A673 (cell line): ENCODE measurements around the gene IFNL2. TPM values are rescaled to one million over a fixed set of nuclear protein-coding genes. Genes with fewer than 3 reads are reported as not detected.

Source experiments
- BruUV-seq: library from RNA; stranded (reverse); fragments of 400-500 nt; replicated peaks from 2 replicates; lab custom pipeline; 2021; lab: Mats Ljungman, UMichigan
- CTCF ChIA-PET: fragments of 300-600 bp; sonication (Branson Sonifier 250); formaldehyde crosslinking; loops from one replicate; lab custom pipeline; 2022; ENCODE audit warnings: antibody characterized with exemption; lab: Charles Lee
- POLR2A ChIA-PET: fragments of 300-600 bp; sonication (Branson Sonifier 250); formaldehyde crosslinking; loops from one replicate; lab custom pipeline; 2022; ENCODE audit warnings: antibody characterized with exemption; ENCODE audit not compliant: low non-redundant PET; lab: Charles Lee
- DNase-seq: peaks from one replicate; pipeline ENCODE4 v3.0.0-alpha.2; 2015; ENCODE audit warnings: low spot score
- H3K27ac ChIP-seq: fragments of 200-600 bp; sonication (generic); 2 replicates; pipeline ENCODE4 v1.5.1; 2016; ENCODE audit warnings: mixed run types, low read depth, mild to moderate bottlenecking, mixed read lengths, antibody characterized with exemption, low read length; ENCODE audit not compliant: poor library complexity, severe bottlenecking
- H3K27me3 ChIP-seq: fragments of 200-600 bp; sonication (generic); replicated peaks from 2 replicates; pipeline ENCODE4 v1.6.1; 2017; ENCODE audit warnings: mixed run types, low read depth, mild to moderate bottlenecking, mixed read lengths, antibody characterized with exemption, low read length; ENCODE audit not compliant: insufficient read depth, poor library complexity
- H3K36me3 ChIP-seq: fragments of 200-600 bp; sonication (generic); 2 replicates; pipeline ENCODE4 v1.6.1; 2016; ENCODE audit warnings: mixed run types, mild to moderate bottlenecking, mixed read lengths, antibody characterized with exemption, low read length; ENCODE audit not compliant: insufficient read depth, poor library complexity, severe bottlenecking
- H3K4me1 ChIP-seq: fragments of 200-600 bp; sonication (generic); 2 replicates; pipeline ENCODE4 v1.6.1; 2017; ENCODE audit warnings: mixed run types, mild to moderate bottlenecking, mixed read lengths, antibody characterized with exemption, low read length; ENCODE audit not compliant: insufficient read depth, poor library complexity, severe bottlenecking
- H3K4me3 ChIP-seq: fragments of 200-600 bp; sonication (generic); 2 replicates; pipeline ENCODE4 v1.5.1; 2016; ENCODE audit warnings: low read depth, mixed run types, mild to moderate bottlenecking, mixed read lengths, low read length; ENCODE audit not compliant: poor library complexity, severe bottlenecking
- H3K9me3 ChIP-seq: fragments of 200-600 bp; sonication (generic); 2 replicates; pipeline ENCODE4 v1.6.1; 2016; ENCODE audit warnings: mixed run types, low read depth, mild to moderate bottlenecking, mixed read lengths, antibody characterized with exemption, low read length; ENCODE audit not compliant: poor library complexity, severe bottlenecking
- CTCF ChIP-seq: fragments of 300-800, 200-600 bp; sonication (generic); conservative IDR thresholded peaks from 2 replicates; pipeline ENCODE4 v1.5.1; 2017; ENCODE audit warnings: low read depth, mild to moderate bottlenecking, antibody characterized with exemption, low read length, moderate library complexity, mixed read lengths
- EZH2 ChIP-seq: fragments of 200-600 bp; sonication (generic); IDR thresholded peaks from 2 replicates; pipeline ENCODE4 v1.6.1; 2017; ENCODE audit warnings: borderline replicate concordance, low read depth, mild to moderate bottlenecking, mixed read lengths, antibody characterized with exemption, low read length; ENCODE audit not compliant: poor library complexity, severe bottlenecking
- intact Hi-C: fragments of 100-400 bp; cut with micrococcal nuclease; formaldehyde crosslinking; loops from one replicate; pipeline ENCODE4 v1.10.0; 2022; ENCODE audit not compliant: unreplicated experiment
- total RNA-seq: library from RNA; stranded (reverse); gene quantifications from 2 replicates; pipeline ENCODE4 v1.2.3, GENCODE V29; 2021

The IFNL2 gene
- total RNA-seq, 1 experiment from 2014 or later, result not detected

DNA sequence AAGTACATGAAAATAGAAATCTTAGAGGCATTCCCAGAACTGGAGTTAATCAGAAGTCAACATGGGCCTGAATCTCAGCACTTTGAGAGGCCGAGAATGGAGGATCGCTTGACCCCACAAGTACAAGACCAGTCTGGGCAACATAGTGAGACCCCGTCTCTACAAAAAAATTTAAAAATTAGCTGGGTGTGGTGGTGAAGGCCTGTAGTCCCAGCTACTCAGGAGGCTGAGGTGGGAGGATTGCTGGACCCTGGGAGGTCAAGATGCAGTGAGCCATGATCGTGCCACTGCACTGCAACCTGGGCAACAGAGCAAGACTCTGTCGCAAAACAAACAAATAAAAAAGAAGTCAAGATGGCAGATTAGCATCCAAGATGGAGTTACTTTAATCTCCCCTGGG lies 8.5 kb downstream of the IFNL2 start:
- intact Hi-C loops, result no loop called here
- no peak for TF ChIP-seq CTCF
- DNase-seq, result no peak
- CTCF ChIA-PET, result no interaction called here
- H3K36me3 ChIP-seq, result no peaks in the 10 kb centered on the region
- H3K9me3 ChIP-seq, result no peaks in the 10 kb centered on the region
- no TSS peak for BruUV-seq
- H3K4me3 ChIP-seq, result no peak overlapping the region
- H3K4me1 ChIP-seq, result no peaks in the 10 kb centered on the region
- no peak overlapping the region for H3K27ac ChIP-seq
- peaks cover 4% of the 10 kb centered on the region for H3K27me3 ChIP-seq
- POLR2A ChIA-PET, result no interaction called here

- no peak overlapping the region for H3K27ac ChIP-seq
- peaks cover 4% of the 10 kb centered on the region for H3K27me3 ChIP-seq
- no peak for DNase-seq
- BruUV-seq, result no TSS peak
- intact Hi-C loops, result no loop called here
- H3K9me3 ChIP-seq, result no peaks in the 10 kb centered on the region
- POLR2A ChIA-PET, result no interaction called here
- no peaks in the 10 kb centered on the region for H3K4me1 ChIP-seq
- TF ChIP-seq CTCF (no peak), EZH2 (no peak)
- CTCF ChIA-PET, result no interaction called here
- H3K36me3 ChIP-seq, result no peaks in the 10 kb centered on the region
- H3K4me3 ChIP-seq, result no peak overlapping the region
Observed at GRCh38 chr19:39277598-39277997, 9.4 kb downstream of the IFNL2 start.

- ChIA-PET POLR2A (no interaction called here), CTCF (no interaction called here)
- Histone ChIP-seq H3K4me1 (no peaks in the 10 kb centered on the region), H3K27me3 (peaks cover 10% of the 10 kb centered on the region), H3K36me3 (no peaks in the 10 kb centered on the region), H3K9me3 (peaks cover 5% of the 10 kb centered on the region), H3K4me3 (no peak overlapping the region), H3K27ac (no peak overlapping the region)
- BruUV-seq, result no TSS peak
- DNase-seq, result no peak
- intact Hi-C loops, result no loop called here
- TF ChIP-seq EZH2 (no peak), CTCF (no peak)
Observed at GRCh38 chr19:39282021-39282420, 13.8 kb downstream of the IFNL2 start.
